ENCODE data around the gene CTNND2.

CTNND2 gene

GRCh38 chr5:11104651-11105112 is 799.6 kb downstream of the CTNND2 start:
- Histone ChIP-seq H3K27ac (no peak overlapping the region), H3K4me3 (no peak overlapping the region)
- TF ChIP-seq CTCF (IDR thresholded peaks at IDR 0.05): no peak
- no peak for DNase-seq (ENCODE audit: low spot score)

DNA sequence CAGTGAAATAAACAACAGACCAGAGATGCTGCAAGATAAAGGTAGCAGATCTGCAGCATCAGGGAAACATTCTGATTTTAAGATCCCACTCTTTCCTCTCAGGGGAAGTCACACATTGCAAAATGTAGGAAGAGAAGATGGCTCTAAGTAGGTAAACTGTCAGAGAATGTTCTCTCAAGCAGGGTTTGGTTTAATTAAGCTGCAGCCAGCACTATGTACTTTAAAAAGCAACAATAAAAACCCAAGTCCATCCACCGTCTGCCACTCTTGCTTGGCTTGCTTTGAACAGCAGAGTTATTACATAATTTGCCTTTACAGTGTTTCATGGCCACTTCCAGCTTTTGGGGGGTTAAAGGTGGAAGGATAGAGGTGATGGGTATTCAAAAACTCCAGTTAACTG is 800.0 kb downstream of the CTNND2 start:
- DNase-seq (ENCODE audit: low spot score): no peak
- H3K4me3 ChIP-seq: no peak overlapping the region
- TF ChIP-seq CTCF (IDR thresholded peaks at IDR 0.05): no peak
- H3K27ac ChIP-seq: no peak overlapping the region

GRCh38 chr5:11084111-11084510 is 820.1 kb downstream of the CTNND2 start:
- H3K27ac ChIP-seq: no peak overlapping the region
- no peak for DNase-seq (ENCODE audit: low spot score)
- no peak overlapping the region for H3K4me3 ChIP-seq
- TF ChIP-seq CTCF (IDR thresholded peaks at IDR 0.05): no peak

DNA sequence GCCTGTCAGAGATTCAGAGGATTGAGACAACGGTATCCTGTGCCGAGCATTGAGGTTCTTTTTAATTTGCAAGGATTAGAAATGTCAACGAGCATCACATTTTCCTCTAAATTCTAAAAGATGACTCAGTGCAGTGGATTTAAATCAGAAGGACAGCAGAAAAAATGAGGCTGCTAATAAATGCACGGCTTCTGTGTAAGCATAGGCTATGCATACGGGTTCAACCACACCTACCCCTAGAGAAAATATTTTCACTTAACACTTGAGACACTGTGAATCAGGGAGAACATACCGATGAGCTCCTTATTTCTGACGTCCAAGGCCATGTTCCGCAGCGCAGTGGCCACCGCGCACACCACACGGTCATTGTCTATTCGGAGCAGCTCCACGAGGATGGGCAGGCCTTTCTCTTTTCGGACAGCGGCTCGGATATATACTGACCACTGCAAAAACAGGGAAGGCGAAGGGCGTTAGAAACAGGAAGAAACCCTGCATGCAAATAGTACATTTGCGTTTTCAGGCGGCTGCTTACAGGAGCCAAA is 821.8 kb downstream of the CTNND2 start:
- no peak for TF ChIP-seq CTCF (IDR thresholded peaks at IDR 0.05)
- Histone ChIP-seq H3K4me3 (no peak overlapping the region), H3K27ac (no peak overlapping the region)
- DNase-seq (ENCODE audit: low spot score): no peak

DNA sequence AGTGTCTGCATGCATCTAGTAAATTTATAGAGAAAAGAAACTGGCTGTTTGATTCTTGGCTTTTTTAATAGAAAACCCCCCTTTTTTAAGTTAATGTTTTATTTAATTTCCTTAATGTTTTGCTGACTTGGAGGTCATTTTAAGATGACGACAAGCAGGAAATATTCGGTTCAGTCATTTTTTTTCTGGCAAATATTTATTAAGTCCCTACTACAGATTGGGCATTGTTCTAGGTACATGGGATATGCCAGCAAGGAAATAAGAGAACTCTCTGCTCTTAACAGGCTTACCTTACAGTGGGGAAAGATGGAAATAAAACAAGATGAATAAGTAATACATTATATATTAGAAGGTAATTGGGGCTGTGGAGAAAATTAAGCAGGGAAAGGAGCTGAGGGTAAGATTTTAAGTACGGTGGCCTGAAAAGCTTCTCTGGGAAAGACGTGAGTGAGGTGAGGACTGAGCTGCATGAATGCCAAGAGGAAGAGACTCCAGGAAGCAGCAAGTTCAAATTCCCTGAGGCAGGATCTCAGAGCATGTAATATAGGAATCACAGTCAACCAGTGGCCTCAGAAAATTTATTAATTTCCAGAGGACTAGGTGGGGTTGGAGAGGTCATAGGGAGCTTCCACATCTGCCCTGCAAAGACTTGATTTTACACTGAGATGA is 827.2 kb downstream of the CTNND2 start:
- no peak for DNase-seq (ENCODE audit: low spot score)
- H3K27ac ChIP-seq: no peak overlapping the region
- TF ChIP-seq CTCF (IDR thresholded peaks at IDR 0.05): no peak
- no peak overlapping the region for H3K4me3 ChIP-seq

DNA sequence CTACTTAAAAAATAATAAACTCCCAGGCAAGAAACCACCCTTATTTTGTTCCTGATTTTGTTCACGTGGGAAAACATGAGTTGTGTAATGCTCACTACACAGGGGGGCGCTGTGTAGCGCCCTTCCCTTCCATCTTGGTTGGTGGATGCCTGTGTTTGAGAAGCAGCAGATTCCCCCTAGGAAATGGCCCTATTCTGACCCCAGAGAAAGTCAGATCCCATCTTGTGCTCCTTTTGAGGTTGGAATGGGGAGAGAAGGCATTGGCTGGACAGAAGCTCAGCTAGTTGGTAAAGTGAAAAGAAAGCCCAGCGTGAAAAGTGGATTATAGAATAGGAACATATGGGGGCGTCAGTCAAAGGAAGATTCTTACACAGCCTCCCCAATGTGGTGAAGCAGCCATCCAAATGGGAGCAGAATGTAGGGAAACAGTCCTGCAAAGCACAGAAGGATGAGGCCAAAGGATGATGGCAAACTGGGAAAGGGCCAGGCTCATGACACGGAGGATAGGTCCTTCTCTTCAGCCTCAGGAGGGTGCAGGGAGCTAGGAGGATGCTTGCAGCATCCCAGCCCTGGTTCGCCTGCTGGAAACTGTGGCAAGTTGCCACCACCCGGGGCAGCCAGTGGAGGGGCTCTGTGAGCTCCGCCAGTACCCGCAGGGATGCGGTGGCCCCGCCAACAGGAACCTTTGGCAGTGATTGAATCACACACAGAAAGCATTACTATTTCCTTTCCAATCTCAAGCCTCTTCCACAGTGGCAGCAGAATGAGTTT is 829.0 kb downstream of the CTNND2 start:
- no peak for TF ChIP-seq CTCF (IDR thresholded peaks at IDR 0.05)
- DNase-seq (ENCODE audit: low spot score): no peak
- no peak overlapping the region for H3K27ac ChIP-seq
- H3K4me3 ChIP-seq: no peak overlapping the region

All from coronary artery (tissue), 2 donors.